ENCODE results near the gene HP1BP3. TPM values are rescaled to one million over a fixed set of nuclear protein-coding genes. Genes with fewer than 3 reads are reported as not detected.
"Not testable (repeated sequence)": the region's sequence is repeated elsewhere in the genome, so short reads cannot be mapped to it uniquely, and the experiment has no call there.

Gene HP1BP3
- total RNA-seq, 2 donors from 2014 or later, result 156 to 252 TPM

DNA sequence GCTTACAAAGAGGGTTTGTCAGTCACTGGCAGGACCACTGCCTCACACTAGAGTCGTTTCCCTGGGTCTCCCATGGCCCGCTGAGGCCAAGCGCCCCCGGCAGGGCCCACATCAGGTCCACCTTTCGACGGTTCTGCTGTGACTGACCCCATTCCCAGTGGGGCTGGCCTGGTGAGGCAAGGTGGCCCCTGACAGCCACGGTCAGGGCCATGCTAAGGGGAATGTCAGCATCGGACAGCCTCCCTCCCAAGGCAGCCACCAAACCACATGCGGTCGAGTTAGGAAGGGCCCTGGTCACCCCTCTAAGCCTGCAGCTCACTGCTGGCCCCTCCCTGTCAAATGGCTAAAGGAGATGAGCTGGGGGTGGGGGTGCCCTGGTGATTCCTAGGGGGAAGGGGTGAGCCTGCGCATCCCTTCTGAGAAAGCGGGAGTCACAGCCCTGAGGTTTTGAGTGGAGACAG lies 66.4 kb downstream of the HP1BP3 start:
- TF ChIP-seq, protein P1, sequence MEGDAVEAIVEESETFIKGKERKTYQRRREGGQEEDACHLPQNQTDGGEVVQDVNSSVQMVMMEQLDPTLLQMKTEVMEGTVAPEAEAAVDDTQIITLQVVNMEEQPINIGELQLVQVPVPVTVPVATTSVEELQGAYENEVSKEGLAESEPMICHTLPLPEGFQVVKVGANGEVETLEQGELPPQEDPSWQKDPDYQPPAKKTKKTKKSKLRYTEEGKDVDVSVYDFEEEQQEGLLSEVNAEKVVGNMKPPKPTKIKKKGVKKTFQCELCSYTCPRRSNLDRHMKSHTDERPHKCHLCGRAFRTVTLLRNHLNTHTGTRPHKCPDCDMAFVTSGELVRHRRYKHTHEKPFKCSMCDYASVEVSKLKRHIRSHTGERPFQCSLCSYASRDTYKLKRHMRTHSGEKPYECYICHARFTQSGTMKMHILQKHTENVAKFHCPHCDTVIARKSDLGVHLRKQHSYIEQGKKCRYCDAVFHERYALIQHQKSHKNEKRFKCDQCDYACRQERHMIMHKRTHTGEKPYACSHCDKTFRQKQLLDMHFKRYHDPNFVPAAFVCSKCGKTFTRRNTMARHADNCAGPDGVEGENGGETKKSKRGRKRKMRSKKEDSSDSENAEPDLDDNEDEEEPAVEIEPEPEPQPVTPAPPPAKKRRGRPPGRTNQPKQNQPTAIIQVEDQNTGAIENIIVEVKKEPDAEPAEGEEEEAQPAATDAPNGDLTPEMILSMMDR (IDR thresholded peaks at IDR 0.05), result no peak
- TF ChIP-seq POLR2A (IDR thresholded peaks at IDR 0.05) (no peak), POLR2AphosphoS5 (IDR thresholded peaks at IDR 0.05) (no peak)
- Histone ChIP-seq H3K4me1 (replicated peaks) (no peaks in the 10 kb centered on the region), H3K27me3 (replicated peaks; ENCODE audit: insufficient read depth) (no peaks in the 10 kb centered on the region), H3K4me3 (no peak overlapping the region), H3K9me3 (no peaks in the 10 kb centered on the region), H3K27ac (no peak overlapping the region), H3K36me3 (no peaks in the 10 kb centered on the region)
- intact Hi-C loops (cut with DNase I), result no loop called here
- DNase-seq (ENCODE audit: low spot score), result no peak
- WGBS, result 92% methylated on average over 10 of the region's 12 CpGs

- TF ChIP-seq POLR2AphosphoS5 (IDR thresholded peaks at IDR 0.05) (no peak), POLR2A (IDR thresholded peaks at IDR 0.05) (no peak)
- TF ChIP-seq, protein P1 (IDR thresholded peaks at IDR 0.05), result no peak
- no peak for DNase-seq (ENCODE audit: low spot score)
- 89% methylated on average over 5 of the region's 5 CpGs for whole genome bisulfite sequencing
Observed at GRCh38 chr1:20719871-20720620, 67.1 kb downstream of the HP1BP3 start.

GRCh38 chr1:20719261-20719660 lies 67.8 kb downstream of the HP1BP3 start:
- no peaks in the 10 kb centered on the region for H3K4me1 ChIP-seq (replicated peaks)
- H3K27ac ChIP-seq, result no peak overlapping the region
- no peak overlapping the region for H3K4me3 ChIP-seq
- 90% methylated on average over 8 of the region's 8 CpGs for WGBS
- no peaks in the 10 kb centered on the region for H3K27me3 ChIP-seq (replicated peaks; ENCODE audit: insufficient read depth)
- no peak for DNase-seq (ENCODE audit: low spot score)
- H3K9me3 ChIP-seq, result no peaks in the 10 kb centered on the region
- no peaks in the 10 kb centered on the region for H3K36me3 ChIP-seq
- TF ChIP-seq POLR2A (IDR thresholded peaks at IDR 0.05) (no peak), POLR2AphosphoS5 (IDR thresholded peaks at IDR 0.05) (no peak)
- TF ChIP-seq, protein P1 (IDR thresholded peaks at IDR 0.05), result no peak
- intact Hi-C loops (cut with DNase I), result no loop called here

More at GRCh38 chr1:20719871-20720620, 67.1 kb downstream of the HP1BP3 start:
- H3K27ac ChIP-seq, result no peak overlapping the region
- no peaks in the 10 kb centered on the region for H3K4me1 ChIP-seq (replicated peaks)
- H3K27me3 ChIP-seq (replicated peaks; ENCODE audit: insufficient read depth), result no peaks in the 10 kb centered on the region
- H3K9me3 ChIP-seq, result no peaks in the 10 kb centered on the region
- intact Hi-C loops (cut with DNase I), result no loop called here
- H3K36me3 ChIP-seq, result no peaks in the 10 kb centered on the region
- H3K4me3 ChIP-seq, result no peak overlapping the region

- WGBS, result 76% methylated on average over 17 of the region's 17 CpGs
Observed at GRCh38 chr1:20718343-20718882, 68.7 kb downstream of the HP1BP3 start.

GRCh38 chr1:20717452-20718342 lies 69.4 kb downstream of the HP1BP3 start, which contains the start of gene KIF17:
Gene KIF17 (minus strand): TSS chr1:20718007. CDS start chr1:20717706, 301 bp downstream.
- no peak within 1 kb of the TSS for H3K27ac ChIP-seq
- DNase-seq (ENCODE audit: low spot score), result peak; percentile 53
- TF ChIP-seq, protein P1 (IDR thresholded peaks at IDR 0.05), result no peak
- TF ChIP-seq POLR2AphosphoS5 (IDR thresholded peaks at IDR 0.05) (no peak), POLR2A (IDR thresholded peaks at IDR 0.05) (no peak)

More at GRCh38 chr1:20718343-20718882, 68.7 kb downstream of the HP1BP3 start:
- H3K4me3 ChIP-seq, result peak overlapping the region; percentile 32 to 46
- intact Hi-C loops (cut with DNase I); H3K9me3 ChIP-seq; H3K36me3 ChIP-seq; H3K27me3 ChIP-seq (replicated peaks; ENCODE audit: insufficient read depth); H3K4me1 ChIP-seq (replicated peaks); H3K27ac ChIP-seq; DNase-seq (ENCODE audit: low spot score): not testable (repeated sequence)

More at GRCh38 chr1:20717452-20718342, 69.4 kb downstream of the HP1BP3 start, which contains the start of gene KIF17:
- WGBS, result 3% methylated on average over 89 of the region's 112 CpGs
- H3K27me3 ChIP-seq (replicated peaks; ENCODE audit: insufficient read depth), result no peaks in the 10 kb centered on the region
- peak within 1 kb of the TSS; percentile 32 to 46 for H3K4me3 ChIP-seq
- no peaks in the 10 kb centered on the region for H3K36me3 ChIP-seq
- no peaks in the 10 kb centered on the region for H3K4me1 ChIP-seq (replicated peaks)
- H3K9me3 ChIP-seq, result no peaks in the 10 kb centered on the region
- intact Hi-C loops (cut with DNase I), result no loop called here
